IPS-18a (cell line): Measurements from ENCODE around the gene TMX2.

Source experiments
- H3K27ac ChIP-seq: one replicate; pipeline ENCODE4 v1.5.1; 2013; ENCODE audit warnings: low read length
- H3K27me3 ChIP-seq: one replicate; pipeline ENCODE4 v1.6.1; 2013; ENCODE audit warnings: mild to moderate bottlenecking, low read length; ENCODE audit not compliant: control insufficient read depth, insufficient read depth
- H3K36me3 ChIP-seq: one replicate; pipeline ENCODE4 v1.6.1; 2013; ENCODE audit warnings: low read depth, low read length; ENCODE audit not compliant: control insufficient read depth
- H3K4me1 ChIP-seq: one replicate; pipeline ENCODE4 v1.6.1; 2013; ENCODE audit warnings: low read depth, low read length; ENCODE audit not compliant: control insufficient read depth
- H3K4me3 ChIP-seq: one replicate; pipeline ENCODE4 v1.5.1; 2013; ENCODE audit warnings: low read length
- H3K9ac ChIP-seq: one replicate; pipeline ENCODE4 v1.6.1; 2013; ENCODE audit warnings: mild to moderate bottlenecking, low read length, moderate library complexity
- H3K9me3 ChIP-seq: one replicate; pipeline ENCODE4 v1.6.1; 2013; ENCODE audit warnings: low read depth, low read length; ENCODE audit not compliant: control insufficient read depth

The TMX2 gene

GRCh38 chr11:57786436-57786835, 74.0 kb downstream of the TMX2 start:
- Histone ChIP-seq H3K27me3 (no peaks in the 10 kb centered on the region), H3K27ac (no peak overlapping the region)

GRCh38 chr11:57787006-57787604, 74.7 kb downstream of the TMX2 start:
- H3K27ac ChIP-seq, result no peak overlapping the region
- H3K9me3 ChIP-seq, result no peaks in the 10 kb centered on the region
- H3K4me3 ChIP-seq, result no peak overlapping the region
- no peaks in the 10 kb centered on the region for H3K27me3 ChIP-seq
- H3K4me1 ChIP-seq, result peaks cover 21% of the 10 kb centered on the region
- H3K9ac ChIP-seq, result no peak overlapping the region
- H3K36me3 ChIP-seq, result peaks cover 13% of the 10 kb centered on the region

More at GRCh38 chr11:57786436-57786835, 74.0 kb downstream of the TMX2 start:
- Histone ChIP-seq H3K9me3 (no peaks in the 10 kb centered on the region), H3K4me1 (peaks cover 27% of the 10 kb centered on the region), H3K36me3 (peaks cover 7% of the 10 kb centered on the region), H3K9ac (no peak overlapping the region), H3K4me3 (no peak overlapping the region)

- Histone ChIP-seq H3K4me3 (no peak overlapping the region), H3K27ac (peak overlapping the region; percentile 75), H3K9ac (peak overlapping the region; percentile 33), H3K9me3 (no peaks in the 10 kb centered on the region), H3K27me3 (no peaks in the 10 kb centered on the region), H3K4me1 (peaks cover 20% of the 10 kb centered on the region), H3K36me3 (peaks cover 16% of the 10 kb centered on the region)
Measured at GRCh38 chr11:57787920-57788702, 75.7 kb downstream of the TMX2 start.

GRCh38 chr11:57788703-57789088, 76.3 kb downstream of the TMX2 start:
- no peak overlapping the region for H3K27ac ChIP-seq
- no peaks in the 10 kb centered on the region for H3K9me3 ChIP-seq
- H3K27me3 ChIP-seq, result no peaks in the 10 kb centered on the region
- peaks cover 20% of the 10 kb centered on the region for H3K4me1 ChIP-seq
- no peak overlapping the region for H3K9ac ChIP-seq
- H3K4me3 ChIP-seq, result no peak overlapping the region
- H3K36me3 ChIP-seq, result peaks cover 17% of the 10 kb centered on the region
